ENCODE results near the gene CFAP46.

DNA sequence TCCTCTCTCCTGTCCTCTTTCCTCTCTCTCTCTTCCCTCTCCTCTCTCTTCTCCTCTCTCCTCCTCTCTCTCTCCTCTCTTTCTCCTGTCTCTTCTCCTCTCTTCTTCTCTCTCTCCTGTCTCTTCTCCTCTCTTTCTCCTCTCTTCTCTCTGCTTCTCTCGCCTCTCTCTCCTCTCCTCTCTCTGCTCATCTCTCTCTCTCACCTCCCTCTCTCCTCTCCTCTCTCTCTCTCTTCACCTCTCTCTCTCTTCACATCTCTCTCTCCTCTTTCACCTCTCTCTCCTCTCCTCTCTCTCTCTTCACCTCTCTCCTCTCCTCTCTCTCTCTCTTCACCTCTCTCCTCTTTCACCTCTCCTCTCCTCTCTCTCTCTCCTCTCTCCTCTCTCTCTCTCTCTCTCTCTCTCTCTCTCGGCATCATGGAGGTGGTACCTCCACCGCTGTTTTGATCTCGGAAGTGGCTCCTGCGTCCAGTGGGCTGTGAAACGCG, 30.1 kb downstream of the CFAP46 start:
- TF ChIP-seq, protein P1, sequence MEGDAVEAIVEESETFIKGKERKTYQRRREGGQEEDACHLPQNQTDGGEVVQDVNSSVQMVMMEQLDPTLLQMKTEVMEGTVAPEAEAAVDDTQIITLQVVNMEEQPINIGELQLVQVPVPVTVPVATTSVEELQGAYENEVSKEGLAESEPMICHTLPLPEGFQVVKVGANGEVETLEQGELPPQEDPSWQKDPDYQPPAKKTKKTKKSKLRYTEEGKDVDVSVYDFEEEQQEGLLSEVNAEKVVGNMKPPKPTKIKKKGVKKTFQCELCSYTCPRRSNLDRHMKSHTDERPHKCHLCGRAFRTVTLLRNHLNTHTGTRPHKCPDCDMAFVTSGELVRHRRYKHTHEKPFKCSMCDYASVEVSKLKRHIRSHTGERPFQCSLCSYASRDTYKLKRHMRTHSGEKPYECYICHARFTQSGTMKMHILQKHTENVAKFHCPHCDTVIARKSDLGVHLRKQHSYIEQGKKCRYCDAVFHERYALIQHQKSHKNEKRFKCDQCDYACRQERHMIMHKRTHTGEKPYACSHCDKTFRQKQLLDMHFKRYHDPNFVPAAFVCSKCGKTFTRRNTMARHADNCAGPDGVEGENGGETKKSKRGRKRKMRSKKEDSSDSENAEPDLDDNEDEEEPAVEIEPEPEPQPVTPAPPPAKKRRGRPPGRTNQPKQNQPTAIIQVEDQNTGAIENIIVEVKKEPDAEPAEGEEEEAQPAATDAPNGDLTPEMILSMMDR (IDR thresholded peaks at IDR 0.05), result no peak
- no peak for TF ChIP-seq POLR2A (IDR thresholded peaks at IDR 0.05)

All from lower leg skin (tissue), 3 donors.